Raji (cell line): ENCODE results near the gene HEATR3.

Experiments used
- POLR2A ChIP-seq: IDR thresholded peaks from 2 replicates; pipeline ENCODE4 v1.6.1; 2011; ENCODE audit warnings: low read depth, low read length, control low read depth; ENCODE audit not compliant: insufficient read depth

HEATR3 gene

GRCh38 chr16:50065624-50066481 lies at the start of gene HEATR3:
Gene HEATR3 (plus strand): TSS chr16:50065970. CDS start chr16:50066132, 162 bp downstream.
- TF ChIP-seq POLR2A = peak; percentile 90

GRCh38 chr16:50017553-50017952 lies 48.2 kb upstream of the HEATR3 start:
- TF ChIP-seq POLR2A = no peak

DNA sequence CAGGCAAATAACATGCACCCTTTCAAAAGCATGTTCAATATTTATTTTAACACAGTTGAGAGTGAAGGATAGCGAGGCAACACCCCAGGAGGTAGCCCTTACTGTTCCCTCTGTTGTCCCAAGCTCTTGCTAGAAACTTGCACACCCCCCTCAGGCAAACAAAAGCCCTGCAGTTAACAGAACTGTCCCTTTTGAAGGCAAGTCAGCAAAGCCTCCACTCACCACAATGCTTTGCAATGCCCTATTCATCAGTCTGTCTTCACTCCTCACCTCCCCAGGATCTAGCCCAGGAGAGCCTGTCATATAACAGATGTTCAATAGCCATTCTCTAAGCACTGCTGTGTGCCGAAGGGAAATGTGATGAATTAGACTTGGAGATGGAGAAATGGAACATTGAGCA lies 44.2 kb upstream of the HEATR3 start:
- TF ChIP-seq POLR2A = no peak

DNA sequence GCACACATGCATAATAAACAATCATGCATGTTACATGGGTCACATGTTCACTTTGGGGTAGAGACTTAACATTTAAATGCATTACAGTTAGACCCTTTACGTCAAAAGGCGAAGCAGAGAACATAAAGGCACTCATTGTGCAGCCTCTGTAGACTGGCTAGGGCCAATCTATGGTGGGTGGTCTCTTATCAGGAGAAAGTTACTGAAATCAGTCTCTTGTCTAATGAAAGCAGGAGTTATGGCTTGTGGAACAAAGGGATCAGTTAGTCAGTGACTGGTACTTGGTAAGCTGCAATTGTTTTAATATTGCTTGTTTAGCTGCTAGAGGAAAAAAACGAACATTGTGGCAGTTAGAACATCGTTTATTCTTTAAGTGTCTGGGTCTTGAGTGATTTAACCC lies 42.1 kb upstream of the HEATR3 start:
- TF ChIP-seq POLR2A = no peak

GRCh38 chr16:50024207-50024606 lies 41.6 kb upstream of the HEATR3 start:
- TF ChIP-seq POLR2A = no peak

DNA sequence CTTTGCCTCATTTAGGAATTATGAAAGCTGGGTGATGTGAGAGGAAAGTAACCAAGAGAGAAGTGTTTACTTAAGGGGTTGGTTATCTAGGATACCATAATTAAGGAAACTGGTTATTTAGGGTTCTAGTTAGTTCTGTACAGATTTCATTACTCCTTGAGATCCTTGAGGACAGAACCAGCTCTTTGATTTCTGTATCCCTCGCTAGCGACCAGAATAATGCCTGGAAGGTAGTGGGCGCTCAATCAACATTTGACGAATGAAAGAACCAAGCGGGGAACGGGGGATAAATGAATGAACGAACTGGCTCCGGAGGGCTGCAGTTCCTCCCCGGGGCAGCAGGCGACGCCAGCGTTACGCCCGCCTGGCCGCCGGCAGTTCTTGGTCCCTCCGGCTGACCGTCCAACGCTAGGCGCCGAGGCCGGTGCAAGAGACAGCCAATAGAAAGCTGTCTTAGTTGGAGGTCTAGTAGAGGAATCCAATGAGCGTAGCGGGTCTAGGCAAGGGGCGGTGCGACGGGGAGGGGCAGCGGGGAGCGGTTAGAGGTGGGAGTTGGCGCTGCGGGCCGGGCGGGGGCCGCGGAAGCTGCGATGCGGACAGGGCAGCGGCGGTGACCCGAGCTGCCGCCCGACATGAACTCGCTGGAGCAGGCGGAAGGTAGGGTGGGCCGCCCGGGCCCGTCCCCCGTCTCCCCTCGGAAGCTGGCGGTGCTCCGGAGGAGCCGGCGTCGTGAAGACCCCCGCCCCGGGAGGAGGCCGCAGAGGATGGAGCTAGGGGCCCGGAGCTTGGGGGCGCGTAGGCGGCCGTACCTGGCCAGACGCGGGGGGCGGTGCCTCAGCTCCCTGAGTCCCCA lies 40.9 kb upstream of the HEATR3 start, which contains the start of gene CNEP1R1:
Gene CNEP1R1 (plus strand): TSS at position 542 of the 853 bp plus-strand sequence. CDS start 91 bp downstream, at position 633.
- peak; percentile 76 for TF ChIP-seq POLR2A

- TF ChIP-seq POLR2A = no peak
Observed at GRCh38 chr16:50025537-50025931, 40.2 kb upstream of the HEATR3 start.

- no peak for TF ChIP-seq POLR2A
Observed at GRCh38 chr16:50027829-50028228, 37.9 kb upstream of the HEATR3 start.

GRCh38 chr16:50035468-50035992 lies 30.2 kb upstream of the HEATR3 start:
- no peak for TF ChIP-seq POLR2A

- TF ChIP-seq POLR2A = no peak
Observed at GRCh38 chr16:50036426-50036825, 29.3 kb upstream of the HEATR3 start.

GRCh38 chr16:50037662-50038220 lies 28.0 kb upstream of the HEATR3 start:
- no peak for TF ChIP-seq POLR2A

- no peak for TF ChIP-seq POLR2A
Observed at GRCh38 chr16:50038286-50038685, 27.5 kb upstream of the HEATR3 start.

DNA sequence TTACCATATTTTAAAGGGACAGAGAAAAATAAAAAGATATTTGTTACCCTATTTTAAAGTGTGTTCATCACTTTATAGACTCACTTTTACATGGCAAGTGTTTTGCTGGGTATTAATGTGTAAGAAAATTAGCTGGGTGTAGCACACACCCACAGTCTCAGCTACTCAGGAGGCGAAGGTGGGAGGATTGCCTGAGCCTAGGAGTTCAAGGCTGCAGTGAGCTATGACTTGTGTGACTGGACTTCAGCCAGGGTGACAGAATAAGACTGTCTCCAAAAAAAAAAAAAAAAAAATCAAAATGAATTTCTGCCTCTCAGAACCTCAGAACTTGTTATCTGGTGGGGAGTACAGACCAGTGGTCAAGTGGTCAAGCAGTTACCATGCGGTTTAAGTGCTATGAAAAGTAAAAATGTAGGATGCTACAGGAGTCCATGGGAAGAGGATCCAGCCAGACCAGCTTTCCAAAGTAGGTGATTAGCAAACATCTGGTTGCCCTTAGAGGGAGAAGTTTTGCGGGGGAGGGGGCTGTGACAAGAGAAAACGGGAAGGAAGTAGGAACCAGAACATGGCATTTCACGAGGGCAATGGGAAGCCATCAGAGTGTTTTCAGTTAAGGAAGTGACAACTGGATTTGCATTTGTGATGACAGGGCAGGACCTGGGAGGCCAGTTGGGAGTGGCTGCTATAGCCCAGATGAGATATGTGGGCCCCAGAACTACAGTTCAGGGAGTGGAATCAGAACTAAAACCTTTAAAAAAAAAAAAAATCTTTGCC lies 26.8 kb upstream of the HEATR3 start:
- TF ChIP-seq POLR2A = no peak

GRCh38 chr16:50040018-50040417 lies 25.8 kb upstream of the HEATR3 start:
- TF ChIP-seq POLR2A = no peak

DNA sequence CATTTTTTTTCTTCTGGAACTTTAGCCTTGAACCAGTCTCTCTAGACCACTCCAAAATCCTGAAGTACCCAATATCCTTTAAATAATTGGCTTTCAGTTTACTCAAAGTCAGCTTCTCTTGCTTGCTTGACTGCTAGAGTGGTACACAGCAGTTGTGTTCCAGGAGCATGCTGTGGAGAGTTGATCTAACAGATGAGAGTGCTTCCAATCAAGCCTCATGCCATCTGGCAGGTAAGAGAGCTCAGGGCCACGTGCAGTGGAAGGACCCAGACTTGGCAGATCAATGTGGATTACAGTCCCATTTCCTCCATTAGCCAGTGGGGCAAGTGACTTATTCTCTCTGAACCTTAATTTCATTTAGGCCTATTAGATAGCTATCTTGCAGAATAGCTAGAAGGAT lies 25.1 kb upstream of the HEATR3 start:
- no peak for TF ChIP-seq POLR2A

DNA sequence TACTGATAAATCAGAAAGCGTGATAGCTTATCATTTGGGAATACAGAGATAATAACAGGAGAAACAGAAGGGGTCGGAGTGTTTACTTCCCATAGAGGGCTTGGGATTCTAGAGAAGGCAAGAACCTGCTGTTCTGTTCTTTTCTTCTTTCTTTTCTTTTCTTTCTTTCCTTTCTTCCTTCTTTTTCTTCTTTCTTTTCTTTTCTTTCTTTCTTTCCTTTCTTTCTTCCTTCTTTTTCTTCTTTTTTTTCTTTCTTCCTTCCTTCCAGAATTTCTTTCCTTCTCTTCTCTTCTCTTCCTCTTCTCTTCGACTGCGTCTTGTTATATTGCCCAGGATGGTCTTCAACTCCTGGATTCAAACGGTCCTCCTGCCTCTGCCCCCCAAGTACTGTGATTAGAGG lies 22.4 kb upstream of the HEATR3 start:
- no peak for TF ChIP-seq POLR2A
